ENCODE results near the gene FOXJ2.

- TF ChIP-seq POLR2AphosphoS5 (IDR thresholded peaks at IDR 0.05) = no peak
- TF ChIP-seq, protein P1, sequence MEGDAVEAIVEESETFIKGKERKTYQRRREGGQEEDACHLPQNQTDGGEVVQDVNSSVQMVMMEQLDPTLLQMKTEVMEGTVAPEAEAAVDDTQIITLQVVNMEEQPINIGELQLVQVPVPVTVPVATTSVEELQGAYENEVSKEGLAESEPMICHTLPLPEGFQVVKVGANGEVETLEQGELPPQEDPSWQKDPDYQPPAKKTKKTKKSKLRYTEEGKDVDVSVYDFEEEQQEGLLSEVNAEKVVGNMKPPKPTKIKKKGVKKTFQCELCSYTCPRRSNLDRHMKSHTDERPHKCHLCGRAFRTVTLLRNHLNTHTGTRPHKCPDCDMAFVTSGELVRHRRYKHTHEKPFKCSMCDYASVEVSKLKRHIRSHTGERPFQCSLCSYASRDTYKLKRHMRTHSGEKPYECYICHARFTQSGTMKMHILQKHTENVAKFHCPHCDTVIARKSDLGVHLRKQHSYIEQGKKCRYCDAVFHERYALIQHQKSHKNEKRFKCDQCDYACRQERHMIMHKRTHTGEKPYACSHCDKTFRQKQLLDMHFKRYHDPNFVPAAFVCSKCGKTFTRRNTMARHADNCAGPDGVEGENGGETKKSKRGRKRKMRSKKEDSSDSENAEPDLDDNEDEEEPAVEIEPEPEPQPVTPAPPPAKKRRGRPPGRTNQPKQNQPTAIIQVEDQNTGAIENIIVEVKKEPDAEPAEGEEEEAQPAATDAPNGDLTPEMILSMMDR (IDR thresholded peaks at IDR 0.05) = no peak
Measured at GRCh38 chr12:7991535-7991934, 41.0 kb upstream of the FOXJ2 start.
